ENCODE results near the gene HDLBP. TPM values are rescaled to one million over a fixed set of nuclear protein-coding genes. Genes with fewer than 3 reads are reported as not detected.

Gene HDLBP
- total and polyA plus RNA-seq, 10 of the 15 experiments (the other 5 are each of a cell fraction or from before 2014, with no cell fraction given) = 19.5 to 383 (median 249) TPM

- Histone ChIP-seq H3K79me2 (ENCODE audit: control insufficient read depth, insufficient read depth, low read length) (no peaks in the 10 kb centered on the region), H3K4me2 (ENCODE audit: control insufficient read depth, insufficient read depth) (no peak overlapping the region), H3K27me3 (replicated peaks in 1 of 2; ENCODE audit: control insufficient read depth in 2 of 2, insufficient read depth in 2 of 2, low read length in 1 of 2) (no peaks in the 10 kb centered on the region), H4K20me1 (ENCODE audit: control insufficient read depth, insufficient read depth) (no peaks in the 10 kb centered on the region), H3K9me3 (replicated peaks; ENCODE audit: control insufficient read depth, insufficient read depth, low read length) (no peaks in the 10 kb centered on the region), H3K36me3 (ENCODE audit: control insufficient read depth in 2 of 2, insufficient read depth in 2 of 2, low read length in 1 of 2) (no peaks in the 10 kb centered on the region), H3K9ac (ENCODE audit: control insufficient read depth, insufficient read depth, low read length) (no peak overlapping the region), H3K4me3 (no peak overlapping the region), H3K27ac (ENCODE audit: control insufficient read depth, insufficient read depth) (no peak overlapping the region), H3K4me1 (ENCODE audit: control insufficient read depth, insufficient read depth, low read length) (no peaks in the 10 kb centered on the region), H2AFZ (ENCODE audit: control insufficient read depth, low read depth, low read length) (no peak overlapping the region)
- ChIA-PET SMC1A (ENCODE audit: uncharacterized antibody, unreplicated experiment) (no interaction called here), RAD21 (ENCODE audit: unreplicated experiment) (no interaction called here), POLR2A (no interaction called here), CTCF (no interaction called here)
- WGBS (ENCODE audit: insufficient coverage, insufficient replicate concordance, low lambda C conversion rate, missing lambda C conversion rate) = 62% methylated on average over 9 of the region's 9 CpGs
- no peak for TF ChIP-seq IRF5 (IDR thresholded peaks at IDR 0.05; ENCODE audit: borderline replicate concordance)
- FAIRE-seq (no peak), ATAC-seq (no peak), DNase-seq (ENCODE audit: low read depth, low spot score) (no peak)
- in situ Hi-C loops (cut with MboI) (no loop called here), intact Hi-C loops (cut with micrococcal nuclease; ENCODE audit: unreplicated experiment) (no loop called here)
- BruUV-seq (replicated peaks) = no TSS peak
Measured at GRCh38 chr2:241194811-241195210, 120.7 kb downstream of the HDLBP start.

GRCh38 chr2:241193271-241193670 lies 122.2 kb downstream of the HDLBP start:
- Histone ChIP-seq H3K4me1 (ENCODE audit: control insufficient read depth, insufficient read depth, low read length) (no peaks in the 10 kb centered on the region), H3K9ac (ENCODE audit: control insufficient read depth, insufficient read depth, low read length) (no peak overlapping the region), H3K27me3 (replicated peaks in 1 of 2; ENCODE audit: control insufficient read depth in 2 of 2, insufficient read depth in 2 of 2, low read length in 1 of 2) (no peaks in the 10 kb centered on the region), H4K20me1 (ENCODE audit: control insufficient read depth, insufficient read depth) (no peaks in the 10 kb centered on the region), H2AFZ (ENCODE audit: control insufficient read depth, low read depth, low read length) (no peak overlapping the region), H3K9me3 (replicated peaks; ENCODE audit: control insufficient read depth, insufficient read depth, low read length) (no peaks in the 10 kb centered on the region), H3K27ac (ENCODE audit: control insufficient read depth, insufficient read depth) (no peak overlapping the region), H3K79me2 (ENCODE audit: control insufficient read depth, insufficient read depth, low read length) (no peaks in the 10 kb centered on the region), H3K4me3 (no peak overlapping the region), H3K36me3 (ENCODE audit: control insufficient read depth in 2 of 2, insufficient read depth in 2 of 2, low read length in 1 of 2) (no peaks in the 10 kb centered on the region), H3K4me2 (ENCODE audit: control insufficient read depth, insufficient read depth) (no peak overlapping the region)
- ChIA-PET SMC1A (ENCODE audit: uncharacterized antibody, unreplicated experiment) (no interaction called here), RAD21 (ENCODE audit: unreplicated experiment) (no interaction called here), POLR2A (no interaction called here), CTCF (interaction anchor here (0.6 kb wide), 1 partner anchor 342 kb away, joined by 3 read pairs; no protein-coding TSS in a partner anchor)
- no peak for FAIRE-seq
- WGBS (ENCODE audit: insufficient coverage, insufficient replicate concordance, low lambda C conversion rate, missing lambda C conversion rate) = 57% methylated on average over 8 of the region's 8 CpGs
- ATAC-seq = no peak
- intact Hi-C loops (cut with micrococcal nuclease; ENCODE audit: unreplicated experiment) (no loop called here), in situ Hi-C loops (cut with MboI) (no loop called here)
- no peak for DNase-seq (ENCODE audit: low read depth, low spot score)
- BruUV-seq (replicated peaks) = no TSS peak
- no peak for TF ChIP-seq STAT3 (IDR thresholded peaks at IDR 0.05; ENCODE audit: low read depth, low read length)
- TF ChIP-seq HDGF (IDR thresholded peaks at IDR 0.05) = no peak
- TF ChIP-seq CEBPB (IDR thresholded peaks at IDR 0.05; ENCODE audit: borderline replicate concordance in 1 of 2, low read depth in 2 of 2, low read length in 2 of 2) = no peak
- TF ChIP-seq ELK1 (IDR thresholded peaks at IDR 0.05; ENCODE audit: low read depth, low read length) = no peak
- TF ChIP-seq TCF3 (IDR thresholded peaks at IDR 0.05; ENCODE audit: borderline replicate concordance, insufficient read depth, low read depth, low read length) = no peak
- no peak for TF ChIP-seq YY1 (IDR thresholded peaks at IDR 0.05; ENCODE audit: low read depth, low read length)
- TF ChIP-seq HDAC2 (IDR thresholded peaks at IDR 0.05) = no peak
- no peak for TF ChIP-seq CTCF (IDR thresholded peaks at IDR 0.05 in 2 of 3, conservative IDR thresholded peaks at IDR 0.05 in 1 of 3; ENCODE audit: control insufficient read depth in 2 of 3, extremely low read depth in 1 of 3, insufficient read depth in 1 of 3, low read depth in 3 of 3, low read length in 3 of 3)
- TF ChIP-seq NFYB (IDR thresholded peaks at IDR 0.05; ENCODE audit: insufficient read depth, low read depth, low read length) = no peak
- TF ChIP-seq RUNX3 (IDR thresholded peaks at IDR 0.05; ENCODE audit: low read length) = no peak

Data from GM12878 (cell line).